ENCODE data around the gene VWA7. TPM values are rescaled to one million over a fixed set of nuclear protein-coding genes. Genes with fewer than 3 reads are reported as not detected.
"Not testable (repeated sequence)": the region's sequence is repeated elsewhere in the genome, so short reads cannot be mapped to it uniquely, and the experiment has no call there.

Gene VWA7
- total RNA-seq, 1 donor from 2014 or later = 0.54 TPM

DNA sequence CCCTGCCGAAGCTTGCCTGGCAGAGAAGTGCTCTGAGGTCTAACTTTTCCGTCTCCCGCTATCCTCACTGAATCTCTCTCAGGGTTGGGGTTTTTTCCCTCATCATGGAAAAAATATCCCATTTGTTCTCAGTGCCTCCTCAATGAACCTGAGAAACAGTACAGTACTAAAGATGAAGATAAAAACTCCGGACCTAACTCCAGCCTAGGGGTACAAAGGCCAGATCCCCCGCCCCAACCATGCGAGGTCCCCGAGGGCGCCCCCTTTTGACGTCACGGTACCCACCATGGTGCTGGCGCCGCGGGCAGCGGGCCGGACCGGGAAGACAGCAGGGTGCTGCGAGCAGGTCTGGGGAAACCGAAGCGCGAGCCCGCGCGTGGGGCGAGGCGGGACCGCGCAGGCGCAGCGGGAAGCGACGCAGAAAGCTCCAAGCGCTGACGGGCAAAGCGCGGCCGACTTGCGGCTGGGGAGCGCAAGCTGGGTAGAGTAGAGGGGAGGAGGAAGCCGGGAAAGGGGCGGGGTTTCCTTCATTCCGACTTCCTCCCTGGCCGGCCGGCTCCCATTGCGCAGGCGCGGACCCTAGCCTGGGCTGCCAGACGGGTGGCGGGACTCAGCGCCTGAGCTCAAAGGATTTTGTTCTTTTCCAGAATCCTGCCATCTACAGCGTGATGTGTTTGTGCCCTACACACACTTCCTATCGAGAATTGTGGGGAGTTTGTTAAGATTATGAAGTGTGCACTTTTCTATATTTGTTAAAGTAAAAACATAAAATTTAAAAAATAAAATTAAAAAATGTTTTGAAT, 29.5 kb upstream of the VWA7 start, which contains the start of gene LSM2:
LSM2 (minus strand) TSS at position 497 of the 803 bp plus-strand sequence; CDS start at position 288, 209 bp downstream.
- peak within 1 kb of the TSS; percentile 80 for H3K4me3 ChIP-seq (ENCODE audit: insufficient read depth, low read depth, low read length)
- H4K20me1 ChIP-seq (ENCODE audit: insufficient read depth, low read length) = no peaks in the 10 kb centered on the region
- DNase-seq (ENCODE audit: low read depth) (peak; percentile 87), FAIRE-seq (no peak)
- Mint-ChIP-seq H3K9me3 (ENCODE audit: unreplicated experiment) (no peaks in the 10 kb centered on the region), H3K36me3 (ENCODE audit: low read depth, unreplicated experiment) (peaks cover 1% of the 10 kb centered on the region), H3K4me3 (ENCODE audit: unreplicated experiment) (peak within 1 kb of the TSS; percentile 93), H3K4me1 (ENCODE audit: low read depth, unreplicated experiment) (peaks cover 2% of the 10 kb centered on the region), H3K27me3 (ENCODE audit: low read depth, unreplicated experiment) (no peaks in the 10 kb centered on the region), H3K27ac (ENCODE audit: unreplicated experiment) (peak within 1 kb of the TSS; percentile 87)
- H2AFZ ChIP-seq (ENCODE audit: low read depth, low read length) = peak within 1 kb of the TSS; percentile 74
- no peaks in the 10 kb centered on the region for H3K9me3 ChIP-seq (ENCODE audit: insufficient read depth, low read depth, low read length)
- H3K9ac ChIP-seq (ENCODE audit: low read length) = peak within 1 kb of the TSS; percentile 91
- peaks cover 7% of the 10 kb centered on the region for H3K4me1 ChIP-seq (ENCODE audit: insufficient read depth, low read length)
- TF ChIP-seq, protein P1, sequence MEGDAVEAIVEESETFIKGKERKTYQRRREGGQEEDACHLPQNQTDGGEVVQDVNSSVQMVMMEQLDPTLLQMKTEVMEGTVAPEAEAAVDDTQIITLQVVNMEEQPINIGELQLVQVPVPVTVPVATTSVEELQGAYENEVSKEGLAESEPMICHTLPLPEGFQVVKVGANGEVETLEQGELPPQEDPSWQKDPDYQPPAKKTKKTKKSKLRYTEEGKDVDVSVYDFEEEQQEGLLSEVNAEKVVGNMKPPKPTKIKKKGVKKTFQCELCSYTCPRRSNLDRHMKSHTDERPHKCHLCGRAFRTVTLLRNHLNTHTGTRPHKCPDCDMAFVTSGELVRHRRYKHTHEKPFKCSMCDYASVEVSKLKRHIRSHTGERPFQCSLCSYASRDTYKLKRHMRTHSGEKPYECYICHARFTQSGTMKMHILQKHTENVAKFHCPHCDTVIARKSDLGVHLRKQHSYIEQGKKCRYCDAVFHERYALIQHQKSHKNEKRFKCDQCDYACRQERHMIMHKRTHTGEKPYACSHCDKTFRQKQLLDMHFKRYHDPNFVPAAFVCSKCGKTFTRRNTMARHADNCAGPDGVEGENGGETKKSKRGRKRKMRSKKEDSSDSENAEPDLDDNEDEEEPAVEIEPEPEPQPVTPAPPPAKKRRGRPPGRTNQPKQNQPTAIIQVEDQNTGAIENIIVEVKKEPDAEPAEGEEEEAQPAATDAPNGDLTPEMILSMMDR (IDR thresholded peaks at IDR 0.05; ENCODE audit: insufficient read depth, low read depth, low read length) = no peak
- no peak for TF ChIP-seq EZH2 (IDR thresholded peaks at IDR 0.05; ENCODE audit: insufficient read depth, low read length)
- peak within 1 kb of the TSS; percentile 71 for H3K27ac ChIP-seq (ENCODE audit: low read depth, low read length)
- peaks cover 5% of the 10 kb centered on the region for H3K36me3 ChIP-seq (ENCODE audit: insufficient read depth, low read length)
- peaks cover 24% of the 10 kb centered on the region for H3K79me2 ChIP-seq (ENCODE audit: insufficient read depth, low read length)
- H3K4me2 ChIP-seq (ENCODE audit: low read length) = peak within 1 kb of the TSS; percentile 95
- H3K27me3 ChIP-seq (ENCODE audit: insufficient read depth, low read length) = no peaks in the 10 kb centered on the region

DNA sequence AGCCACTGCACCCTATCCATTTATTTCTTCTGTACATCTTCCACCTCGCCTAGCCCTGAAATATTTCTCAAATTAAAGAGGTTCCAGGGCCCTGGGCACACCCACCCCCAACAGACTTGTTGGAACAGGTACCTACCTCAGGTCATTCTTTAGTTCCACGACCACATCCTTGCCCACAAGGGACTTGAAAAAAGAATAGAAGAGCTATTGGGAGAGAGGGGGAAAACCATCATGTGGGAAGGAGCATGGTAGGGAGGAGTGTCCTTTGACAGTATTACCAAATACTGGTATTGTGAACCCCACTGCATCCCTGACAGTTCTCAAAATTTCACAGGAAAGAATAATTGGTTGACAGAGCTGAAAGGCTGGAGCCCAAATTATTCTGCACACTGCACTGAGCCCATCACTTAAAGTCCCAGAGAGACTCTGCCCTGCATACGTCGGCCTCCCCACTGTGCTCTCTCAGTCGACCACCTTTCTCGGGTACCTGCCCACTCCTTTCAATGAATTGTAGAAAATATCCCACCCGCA, 28.9 kb upstream of the VWA7 start:
- H2AFZ ChIP-seq (ENCODE audit: low read depth, low read length) = peak overlapping the region; percentile 74
- Mint-ChIP-seq H3K36me3 (ENCODE audit: low read depth, unreplicated experiment) (peaks cover 1% of the 10 kb centered on the region), H3K27me3 (ENCODE audit: low read depth, unreplicated experiment) (no peaks in the 10 kb centered on the region), H3K9me3 (ENCODE audit: unreplicated experiment) (no peaks in the 10 kb centered on the region), H3K4me1 (ENCODE audit: low read depth, unreplicated experiment) (peaks cover 2% of the 10 kb centered on the region), H3K4me3 (ENCODE audit: unreplicated experiment) (peak overlapping the region; percentile 93), H3K27ac (ENCODE audit: unreplicated experiment) (peak overlapping the region; percentile 56)
- H3K79me2 ChIP-seq (ENCODE audit: insufficient read depth, low read length) = peaks cover 27% of the 10 kb centered on the region
- DNase-seq (ENCODE audit: low read depth) (no peak), FAIRE-seq (no peak)
- no peaks in the 10 kb centered on the region for H4K20me1 ChIP-seq (ENCODE audit: insufficient read depth, low read length)
- peak overlapping the region; percentile 71 for H3K27ac ChIP-seq (ENCODE audit: low read depth, low read length)
- H3K9ac ChIP-seq (ENCODE audit: low read length) = peak overlapping the region; percentile 91
- no peaks in the 10 kb centered on the region for H3K9me3 ChIP-seq (ENCODE audit: insufficient read depth, low read depth, low read length)
- H3K4me3 ChIP-seq (ENCODE audit: insufficient read depth, low read depth, low read length) = peak overlapping the region; percentile 80
- peak overlapping the region; percentile 95 for H3K4me2 ChIP-seq (ENCODE audit: low read length)
- H3K27me3 ChIP-seq (ENCODE audit: insufficient read depth, low read length) = no peaks in the 10 kb centered on the region
- H3K4me1 ChIP-seq (ENCODE audit: insufficient read depth, low read length) = peaks cover 7% of the 10 kb centered on the region
- TF ChIP-seq, protein P1 (IDR thresholded peaks at IDR 0.05; ENCODE audit: insufficient read depth, low read depth, low read length) = no peak
- TF ChIP-seq EZH2 (IDR thresholded peaks at IDR 0.05; ENCODE audit: insufficient read depth, low read length) = no peak
- peaks cover 5% of the 10 kb centered on the region for H3K36me3 ChIP-seq (ENCODE audit: insufficient read depth, low read length)

GRCh38 chr6:31801031-31801927, 24.2 kb upstream of the VWA7 start:
- not testable (repeated sequence) for H3K27me3 Mint-ChIP-seq (ENCODE audit: low read depth, unreplicated experiment); H3K9me3 Mint-ChIP-seq (ENCODE audit: unreplicated experiment); H3K4me1 Mint-ChIP-seq (ENCODE audit: low read depth, unreplicated experiment); H2AFZ ChIP-seq (ENCODE audit: low read depth, low read length); H3K27me3 ChIP-seq (ENCODE audit: insufficient read depth, low read length); H3K27ac ChIP-seq (ENCODE audit: low read depth, low read length); H3K9ac ChIP-seq (ENCODE audit: low read length); H3K4me1 ChIP-seq (ENCODE audit: insufficient read depth, low read length); H3K4me2 ChIP-seq (ENCODE audit: low read length); H3K4me3 ChIP-seq (ENCODE audit: insufficient read depth, low read depth, low read length); H3K9me3 ChIP-seq (ENCODE audit: insufficient read depth, low read depth, low read length); H3K4me3 Mint-ChIP-seq (ENCODE audit: unreplicated experiment); FAIRE-seq; H3K27ac Mint-ChIP-seq (ENCODE audit: unreplicated experiment); H4K20me1 ChIP-seq (ENCODE audit: insufficient read depth, low read length); DNase-seq (ENCODE audit: low read depth); H3K36me3 Mint-ChIP-seq (ENCODE audit: low read depth, unreplicated experiment)
- Histone ChIP-seq H3K79me2 (ENCODE audit: insufficient read depth, low read length) (peaks cover 24% of the 10 kb centered on the region), H3K36me3 (ENCODE audit: insufficient read depth, low read length) (peaks cover 11% of the 10 kb centered on the region)
